Activated CD8-positive, alpha-beta memory T cell treated with anti-CD3 and anti-CD28 coated beads for 48 hours (primary cell): ENCODE results near the gene MTMR1.

Source experiments
- DNase-seq, 3 experiments: peaks; one replicate each; pipeline ENCODE4 v3.0.0-alpha.2; 2020; ENCODE audit warnings: low read depth in 2 of 3, low spot score in 2 of 3

The MTMR1 gene

GRCh38 chrX:150696866-150697265, 3.7 kb downstream of the MTMR1 start:
- DNase-seq = no peak

DNA sequence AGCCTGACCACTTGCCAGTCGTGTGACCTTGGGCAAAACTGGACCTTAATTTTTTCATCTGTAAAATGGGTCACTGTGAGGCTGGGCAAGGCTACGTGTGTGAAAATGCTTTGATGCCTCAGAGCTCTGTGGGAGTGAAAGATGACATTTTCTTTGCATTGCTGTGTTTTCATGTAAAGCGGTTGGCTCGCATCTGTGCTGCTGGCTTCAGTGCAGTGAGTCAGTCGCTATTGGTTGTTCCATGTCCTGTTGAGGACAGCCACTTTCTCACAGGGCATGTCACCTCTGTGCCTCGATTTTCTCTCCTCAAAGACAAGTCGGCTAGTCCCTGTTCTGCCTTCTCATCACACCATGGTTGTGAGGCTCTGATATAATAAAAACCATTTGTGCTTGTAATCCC, 4.4 kb downstream of the MTMR1 start:
- DNase-seq = no peak

GRCh38 chrX:150698981-150699380, 5.8 kb downstream of the MTMR1 start:
- no peak for DNase-seq

DNA sequence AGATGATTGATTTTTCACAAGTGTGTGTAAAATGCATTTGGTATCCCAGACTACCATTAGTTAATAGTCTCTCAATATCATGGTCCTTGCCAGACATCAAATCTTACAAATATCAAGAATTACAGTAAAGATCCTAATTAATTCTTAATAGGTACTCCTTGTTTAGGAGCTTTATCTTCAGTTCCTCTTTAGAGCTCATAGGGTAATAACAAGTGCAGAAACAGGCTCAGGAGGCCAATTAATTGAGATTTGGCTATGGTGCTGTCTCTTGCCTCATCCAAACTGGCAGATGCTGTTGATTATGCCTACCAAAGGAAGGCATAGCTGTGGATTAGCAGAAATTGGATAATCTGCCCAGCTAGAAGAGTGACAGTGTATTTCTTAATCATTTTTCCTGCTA, 6.9 kb downstream of the MTMR1 start:
- no peak for DNase-seq

DNA sequence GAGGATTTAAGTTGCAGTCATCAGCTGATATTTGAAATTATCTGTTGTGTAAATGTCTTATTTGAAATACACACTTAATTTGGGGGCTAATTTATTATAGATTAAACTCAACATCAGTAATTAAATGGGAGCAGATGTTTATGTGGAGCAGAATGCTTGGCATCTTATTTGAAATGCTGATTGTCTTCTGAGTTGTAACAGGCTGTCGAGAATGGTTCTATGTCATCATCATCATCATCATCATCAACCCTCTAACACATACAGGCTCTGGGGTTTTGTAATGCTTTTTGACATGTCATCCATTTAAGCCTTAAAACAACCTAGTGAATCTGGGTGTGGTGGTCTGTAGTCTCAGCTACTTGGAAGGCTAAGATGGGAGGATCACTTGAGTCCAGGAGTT, 8.2 kb downstream of the MTMR1 start:
- DNase-seq = no peak

DNA sequence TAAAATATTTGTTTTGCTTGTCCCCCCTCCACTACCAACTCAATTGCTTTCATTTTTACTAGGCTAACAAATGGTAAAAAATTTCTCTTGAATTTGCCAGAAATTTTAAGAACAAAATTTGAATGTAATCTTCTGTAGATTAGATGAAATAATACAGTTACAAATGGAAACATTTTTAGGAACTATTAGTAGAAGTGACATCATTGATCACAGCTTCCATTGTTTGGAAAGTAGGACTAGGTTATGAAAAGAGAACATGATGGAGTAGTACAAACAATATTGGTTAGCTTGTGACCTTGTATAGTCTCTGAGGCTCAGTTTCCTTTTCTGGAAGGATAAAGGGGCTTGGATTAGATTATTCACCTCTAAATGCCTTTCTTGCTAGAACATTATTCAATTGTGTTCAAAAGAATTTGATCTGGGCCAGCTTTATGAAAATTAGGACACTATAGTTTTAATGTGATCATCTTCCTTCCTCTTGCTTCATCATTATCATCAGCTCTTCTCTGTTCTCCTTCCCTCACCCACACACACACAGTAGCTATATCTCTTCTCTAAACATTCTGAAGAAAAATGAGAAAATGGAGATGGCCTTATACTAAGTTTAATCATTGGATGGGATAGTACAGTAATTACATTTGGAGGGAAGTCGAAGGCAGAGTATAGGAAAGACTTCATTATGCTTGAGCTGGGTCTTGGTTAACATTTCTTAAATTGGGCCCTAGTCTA, 9.9 kb downstream of the MTMR1 start:
- DNase-seq = no peak

DNA sequence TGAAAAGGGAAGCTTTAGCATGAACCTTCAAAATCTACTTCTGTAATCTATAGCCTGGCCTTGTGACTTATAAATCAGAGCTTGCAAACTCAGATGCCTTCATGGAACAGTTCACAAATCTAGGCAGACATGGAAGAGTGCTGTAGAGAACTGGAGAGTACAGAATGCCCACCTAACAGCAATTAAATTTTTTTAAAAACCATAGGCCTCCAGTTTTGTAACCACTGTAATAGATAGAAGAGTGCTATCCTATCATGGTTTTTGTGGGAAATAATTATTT, 10.4 kb downstream of the MTMR1 start:
- no peak for DNase-seq

DNA sequence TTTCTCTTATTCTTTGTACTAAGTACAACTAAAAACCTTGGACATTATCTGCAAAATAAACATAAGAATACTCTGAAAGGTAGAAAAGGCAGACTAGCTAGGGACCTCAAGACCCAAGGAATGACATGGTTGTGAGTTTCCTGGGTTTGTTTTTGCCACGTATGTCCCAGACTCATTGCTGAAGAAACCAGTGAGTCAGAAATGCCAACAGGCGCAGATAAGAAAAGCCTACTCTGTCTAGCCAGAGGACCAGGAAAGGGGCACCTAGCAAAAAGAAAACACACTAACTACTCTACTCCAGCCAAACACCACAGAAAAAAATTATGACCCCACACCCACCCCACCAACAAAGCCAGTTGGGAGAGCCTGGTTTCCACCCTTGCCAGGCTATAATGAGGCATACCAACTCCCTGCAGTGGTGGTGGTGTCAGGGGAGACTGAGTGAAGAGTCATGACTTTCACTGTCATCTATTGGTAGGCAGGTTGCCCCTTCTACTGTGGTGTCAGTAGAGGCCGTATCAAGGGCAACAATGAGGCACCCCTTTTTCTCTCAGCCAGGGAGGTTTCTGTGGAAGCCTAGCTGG, 10.9 kb downstream of the MTMR1 start:
- DNase-seq = no peak

DNA sequence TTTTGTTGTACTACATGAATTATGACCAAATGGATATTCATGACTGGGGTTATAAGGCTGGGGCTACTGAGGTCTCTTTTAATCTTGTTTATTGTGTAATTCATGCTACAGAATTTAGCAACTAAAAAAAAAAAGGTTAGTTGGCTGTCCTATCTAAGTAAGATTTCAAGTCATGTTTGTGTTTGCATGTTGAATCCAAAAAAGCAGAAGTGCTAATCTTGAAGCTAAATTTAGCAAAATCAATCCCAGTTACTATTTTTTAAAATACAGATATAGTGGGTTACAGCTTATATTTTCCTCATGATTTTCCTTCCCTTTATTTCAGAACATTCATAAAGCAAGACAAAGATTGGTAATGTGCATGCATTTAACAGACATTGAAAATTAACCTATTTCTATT, 19.4 kb downstream of the MTMR1 start:
- no peak for DNase-seq

DNA sequence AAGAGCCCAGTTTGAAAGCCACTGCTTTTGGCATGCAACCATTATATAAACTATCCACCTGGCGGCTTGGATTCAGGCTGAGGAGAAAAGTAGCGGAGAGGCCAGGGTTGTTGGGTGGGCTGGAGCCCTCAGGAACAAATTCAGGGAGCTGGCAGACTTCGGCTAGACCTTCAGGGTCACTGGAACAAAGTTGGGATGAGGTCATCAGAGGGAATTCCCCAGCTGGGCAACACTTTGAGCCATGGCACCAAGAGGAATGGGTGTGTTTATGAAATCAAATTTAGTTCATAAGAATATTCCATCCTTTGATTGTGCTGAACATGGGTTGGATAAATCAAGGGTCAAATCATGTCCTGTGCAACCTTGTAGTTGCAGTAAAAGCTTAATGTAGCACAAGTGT, 22.0 kb downstream of the MTMR1 start:
- no peak for DNase-seq

DNA sequence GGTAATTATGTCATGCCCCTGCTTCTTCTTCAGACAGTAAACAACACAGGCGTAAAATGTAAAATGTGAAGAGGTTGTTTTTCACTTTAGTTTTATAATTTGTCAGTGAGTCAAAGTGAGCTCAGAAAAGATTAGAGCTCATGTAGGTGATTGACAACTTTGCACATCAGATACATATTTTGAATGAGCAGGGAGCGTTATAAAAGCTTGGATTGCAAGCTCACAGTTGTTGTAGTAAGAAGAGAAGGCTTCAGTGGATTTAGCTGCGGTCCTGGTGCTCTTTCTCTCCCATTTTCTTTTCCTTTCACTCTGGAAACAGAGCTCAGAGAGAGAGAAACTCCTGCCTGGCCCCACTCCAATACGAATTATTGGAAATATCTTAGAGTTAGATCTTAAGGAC, 26.4 kb downstream of the MTMR1 start:
- no peak for DNase-seq

DNA sequence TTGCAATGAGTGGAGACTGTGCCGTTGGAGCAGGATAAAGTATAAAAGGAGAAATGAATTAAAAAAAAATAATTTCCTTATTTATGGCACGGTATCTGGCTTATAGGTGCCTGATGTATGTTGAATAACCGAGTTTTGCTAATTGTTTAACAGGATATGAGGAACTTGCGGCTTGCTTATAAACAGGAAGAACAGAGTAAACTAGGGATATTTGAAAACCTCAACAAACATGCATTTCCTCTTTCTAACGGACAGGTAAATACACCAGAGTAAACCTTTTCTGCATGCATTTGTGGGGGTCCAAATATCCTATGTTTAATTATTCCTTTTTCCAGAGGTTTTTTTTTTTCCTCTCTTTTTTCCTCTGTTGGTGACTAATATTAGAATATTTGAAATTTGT, 36.8 kb downstream of the MTMR1 start:
- DNase-seq = no peak

- DNase-seq = no peak
These were observed 37.5 kb downstream of the MTMR1 start for GRCh38 chrX:150730719-150731118.

DNA sequence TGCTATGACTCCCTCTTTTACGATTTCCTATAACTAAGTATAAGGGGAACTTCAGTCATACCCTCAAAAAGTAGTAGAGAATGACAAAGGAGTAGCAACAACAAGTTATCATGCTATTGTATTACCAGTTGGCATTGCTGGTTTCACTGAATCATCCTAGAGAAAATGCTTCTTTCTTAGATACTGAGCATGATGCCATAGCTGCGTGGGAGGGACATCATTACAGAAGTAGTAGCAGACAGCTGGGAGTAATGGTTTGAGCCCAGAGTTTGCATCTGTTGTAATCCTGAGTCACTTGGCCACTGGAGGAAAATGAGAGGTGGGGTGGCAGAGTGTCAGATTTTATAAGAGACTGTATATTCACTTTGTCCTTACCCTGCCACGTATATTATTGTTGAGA, 38.6 kb downstream of the MTMR1 start:
- DNase-seq = peak in 1 of 3 experiments; percentile 8

GRCh38 chrX:150736475-150736874, 43.3 kb downstream of the MTMR1 start:
- no peak for DNase-seq

DNA sequence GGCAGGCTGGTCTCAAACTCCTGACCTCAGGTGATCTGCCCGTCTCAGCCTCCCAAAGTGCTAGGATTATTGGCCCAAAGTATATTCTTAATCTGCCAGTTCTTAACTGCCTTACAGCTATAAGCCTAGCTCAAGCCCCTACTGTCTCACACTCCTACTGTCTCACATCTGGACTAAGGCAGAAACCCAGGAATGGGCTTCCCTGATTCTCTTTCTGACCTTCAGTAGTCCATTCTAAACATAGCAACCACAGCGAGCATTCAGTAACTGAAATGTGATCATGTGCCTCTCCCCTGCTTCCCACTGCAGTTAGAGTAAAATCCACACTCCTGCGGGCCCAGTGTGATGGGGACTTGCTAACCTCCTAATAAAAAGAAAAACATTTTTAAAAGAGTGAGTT, 58.9 kb downstream of the MTMR1 start:
- no peak for DNase-seq

DNA sequence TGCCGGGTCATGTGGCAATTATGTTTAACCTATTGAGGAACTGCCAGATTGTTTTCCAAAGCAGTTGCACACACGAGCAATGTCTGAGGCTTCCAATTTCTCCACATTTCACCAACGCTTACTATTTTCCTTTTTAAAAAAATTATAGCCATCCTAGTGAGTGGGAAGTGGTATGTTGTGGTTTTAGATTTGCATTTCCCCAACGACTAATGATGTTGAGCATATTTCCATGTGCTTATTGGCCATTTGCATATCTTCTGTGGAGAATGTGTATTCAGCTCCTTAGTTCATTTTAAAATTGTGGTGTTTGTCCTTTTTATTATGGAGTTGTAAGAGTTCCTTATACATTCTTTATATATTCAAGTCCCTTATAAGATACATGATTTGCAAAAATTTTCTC, 60.2 kb downstream of the MTMR1 start:
- no peak for DNase-seq

GRCh38 chrX:150753968-150754367, 60.8 kb downstream of the MTMR1 start:
- DNase-seq = no peak

DNA sequence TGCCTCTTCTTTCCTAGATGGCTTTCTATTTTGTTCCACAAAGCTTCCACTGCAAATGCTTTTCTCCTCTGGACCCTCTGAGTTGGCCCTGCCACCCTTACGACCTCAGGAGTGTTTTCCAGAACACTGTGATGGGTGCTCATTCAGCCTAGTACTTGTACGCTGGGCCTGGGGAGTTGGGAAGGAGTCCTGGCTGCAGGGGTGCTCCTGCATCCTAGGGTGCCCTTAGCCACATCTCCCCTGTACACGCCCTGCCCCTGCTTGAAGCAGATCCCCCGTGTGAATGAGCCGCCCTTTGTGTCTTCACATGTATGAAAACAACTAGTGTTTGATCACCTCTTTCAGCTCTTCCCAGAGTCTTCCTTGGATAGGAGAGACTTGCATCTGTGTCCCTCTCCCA, 64.2 kb downstream of the MTMR1 start:
- DNase-seq = no peak

- DNase-seq = no peak
These were observed 66.6 kb downstream of the MTMR1 start for GRCh38 chrX:150759568-150760416.

- no peak for DNase-seq
These were observed 68.1 kb downstream of the MTMR1 start for GRCh38 chrX:150761176-150761818.

GRCh38 chrX:150761819-150762216, 68.6 kb downstream of the MTMR1 start:
- DNase-seq = no peak
